ENCODE measurements around the gene CDH22.

CDH22 gene

GRCh38 chr20:46268662-46269061, 39.6 kb downstream of the CDH22 start:
- no peak for DNase-seq (ENCODE audit: low read depth in 2 of 2, low spot score in 1 of 2)

GRCh38 chr20:46268131-46268614, 40.1 kb downstream of the CDH22 start:
- no peak for DNase-seq (ENCODE audit: low read depth in 2 of 2, low spot score in 1 of 2)

GRCh38 chr20:46267108-46268105, 40.9 kb downstream of the CDH22 start:
- DNase-seq (ENCODE audit: low read depth in 2 of 2, low spot score in 1 of 2), result no peak

GRCh38 chr20:46265539-46265938, 42.8 kb downstream of the CDH22 start:
- no peak for DNase-seq (ENCODE audit: low read depth in 2 of 2, low spot score in 1 of 2)

GRCh38 chr20:46264391-46265266, 43.7 kb downstream of the CDH22 start:
- DNase-seq (ENCODE audit: low read depth in 2 of 2, low spot score in 1 of 2), result no peak

GRCh38 chr20:46261456-46262253, 46.6 kb downstream of the CDH22 start:
- no peak for DNase-seq (ENCODE audit: low read depth in 2 of 2, low spot score in 1 of 2)

GRCh38 chr20:46260936-46261454, 47.3 kb downstream of the CDH22 start:
- no peak for DNase-seq (ENCODE audit: low read depth in 2 of 2, low spot score in 1 of 2)

- no peak for DNase-seq (ENCODE audit: low read depth in 2 of 2, low spot score in 1 of 2)
These were observed 47.8 kb downstream of the CDH22 start for GRCh38 chr20:46260480-46260879.

- no peak for DNase-seq (ENCODE audit: low read depth in 2 of 2, low spot score in 1 of 2)
These were observed 48.9 kb downstream of the CDH22 start for GRCh38 chr20:46259260-46259859.

- no peak for DNase-seq (ENCODE audit: low read depth in 2 of 2, low spot score in 1 of 2)
These were observed 50.4 kb downstream of the CDH22 start for GRCh38 chr20:46257887-46258286.

GRCh38 chr20:46256293-46256692, 52.0 kb downstream of the CDH22 start:
- no peak for DNase-seq (ENCODE audit: low read depth in 2 of 2, low spot score in 1 of 2)

GRCh38 chr20:46255440-46256104, 52.7 kb downstream of the CDH22 start:
- no peak for DNase-seq (ENCODE audit: low read depth in 2 of 2, low spot score in 1 of 2)

- DNase-seq (ENCODE audit: low read depth in 2 of 2, low spot score in 1 of 2), result no peak
These were observed 54.9 kb downstream of the CDH22 start for GRCh38 chr20:46253391-46253790.

GRCh38 chr20:46252352-46253091, 55.8 kb downstream of the CDH22 start:
- DNase-seq (ENCODE audit: low read depth in 2 of 2, low spot score in 1 of 2), result no peak

GRCh38 chr20:46251211-46251673, 57.1 kb downstream of the CDH22 start:
- DNase-seq (ENCODE audit: low read depth in 2 of 2, low spot score in 1 of 2), result no peak

- no peak for DNase-seq (ENCODE audit: low read depth in 2 of 2, low spot score in 1 of 2)
These were observed 57.5 kb downstream of the CDH22 start for GRCh38 chr20:46250772-46251171.

- no peak for DNase-seq (ENCODE audit: low read depth in 2 of 2, low spot score in 1 of 2)
These were observed 58.6 kb downstream of the CDH22 start for GRCh38 chr20:46249671-46250070.

GRCh38 chr20:46246559-46246958, 61.7 kb downstream of the CDH22 start:
- no peak for DNase-seq (ENCODE audit: low read depth in 2 of 2, low spot score in 1 of 2)

Data from stimulated activated CD8-positive, alpha-beta memory T cell treated with anti-CD3 and anti-CD28 coated beads, Interleukin-4, amount 100 ng/mL, for 4 hours (primary cell).